SH-SY5Y (cell line): Measurements from ENCODE around the gene PRSS56.

Source experiments
- GATA2 ChIP-seq: IDR thresholded peaks from 2 replicates; pipeline ENCODE4 v1.6.1; 2011; ENCODE audit warnings: mild to moderate bottlenecking, low read depth, low read length
- GATA3 ChIP-seq: IDR thresholded peaks from 2 replicates; pipeline ENCODE4 v1.6.1; 2011; ENCODE audit warnings: low read depth, mild to moderate bottlenecking, low read length, moderate library complexity

DNA sequence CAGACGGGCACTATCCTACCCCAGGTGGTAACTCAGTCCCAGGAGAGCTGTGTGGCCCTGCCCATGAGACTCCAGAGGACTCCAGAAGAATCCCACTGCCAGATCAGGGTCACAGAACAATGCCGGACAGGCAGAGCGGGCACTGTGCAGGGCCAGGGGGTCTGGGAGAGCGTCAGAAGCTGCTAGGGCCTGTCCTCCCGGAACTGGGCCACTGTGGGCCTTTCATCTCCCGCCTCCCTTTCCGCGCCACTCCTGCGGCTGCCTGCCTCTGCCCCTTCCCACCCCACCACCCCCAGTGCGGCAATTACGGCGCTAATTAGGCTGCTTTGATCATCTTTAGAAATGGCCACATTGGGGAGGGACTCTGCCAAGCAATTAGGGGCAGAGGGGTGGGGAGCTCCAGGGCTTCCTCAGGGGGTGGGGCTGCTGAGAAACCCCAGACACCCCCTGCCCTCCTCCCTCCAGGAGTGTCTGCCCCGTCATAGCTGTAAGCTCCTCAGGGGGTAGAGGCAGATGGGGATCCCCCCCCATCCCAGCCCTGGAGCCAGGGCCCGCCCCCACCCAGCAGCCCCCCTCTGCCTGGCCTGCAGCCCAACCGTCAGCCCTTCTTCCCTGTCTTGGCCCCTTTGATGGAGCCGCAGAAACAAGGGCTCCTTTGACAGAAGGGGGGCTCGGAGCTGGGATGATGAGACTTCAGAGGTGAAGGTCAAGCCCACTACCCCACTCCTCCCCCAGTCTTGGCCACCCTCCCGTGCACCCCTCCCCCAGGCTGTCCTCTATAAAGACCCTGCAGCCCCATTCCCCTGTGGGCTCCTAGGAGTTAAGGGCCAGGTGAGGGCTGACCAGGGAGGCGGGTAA is at the start of gene PRSS56:
- no peak for TF ChIP-seq GATA2
- no peak for TF ChIP-seq GATA3
